NB4 (cell line): ENCODE measurements around the gene EXOC7.

ENCODE experiments used
- DNase-seq: peaks from one replicate; pipeline ENCODE4 v3.0.0; 2010; ENCODE audit warnings: low read depth
- H3K4me3 ChIP-seq: one replicate; pipeline ENCODE4 v1.5.1; 2011; ENCODE audit warnings: mild to moderate bottlenecking, low read depth, low read length, moderate library complexity
- MYC ChIP-seq: IDR thresholded peaks from 2 replicates; pipeline ENCODE4 v1.6.1; 2011; ENCODE audit warnings: low read depth, low read length
- POLR2A ChIP-seq: IDR thresholded peaks from 2 replicates; pipeline ENCODE4 v1.6.1; 2011; ENCODE audit warnings: mild to moderate bottlenecking; ENCODE audit not compliant: insufficient read length; ENCODE audit errors: extremely low read depth
- TF ChIP-seq, protein P1 (sequence below): IDR thresholded peaks from one replicate; pipeline ENCODE4 v1.5.1; 2012; ENCODE audit warnings: low read depth, low read length
- TF ChIP-seq, protein P2 (sequence below): IDR thresholded peaks from 2 replicates; pipeline ENCODE4 v1.6.1; 2011; ENCODE audit warnings: low read depth, low read length

The EXOC7 gene

DNA sequence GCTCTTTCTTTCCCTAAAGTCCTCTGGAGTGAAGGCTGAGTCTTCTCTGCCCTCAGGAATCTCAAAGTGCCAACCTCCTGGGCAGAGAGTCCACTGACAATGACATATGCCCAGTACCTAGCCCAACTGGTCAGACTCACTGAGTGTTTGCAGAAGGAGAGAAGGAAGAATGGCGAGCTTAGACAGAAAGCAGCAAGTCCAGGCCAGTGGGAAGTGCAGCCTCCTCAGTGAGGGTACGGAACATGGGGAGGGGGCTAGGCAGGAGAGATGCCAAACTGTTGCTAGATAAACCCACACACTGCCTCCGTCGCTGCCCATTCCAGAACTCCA, 678 bp downstream of the EXOC7 start:
- DNase-seq: no peak
- TF ChIP-seq, protein P1, sequence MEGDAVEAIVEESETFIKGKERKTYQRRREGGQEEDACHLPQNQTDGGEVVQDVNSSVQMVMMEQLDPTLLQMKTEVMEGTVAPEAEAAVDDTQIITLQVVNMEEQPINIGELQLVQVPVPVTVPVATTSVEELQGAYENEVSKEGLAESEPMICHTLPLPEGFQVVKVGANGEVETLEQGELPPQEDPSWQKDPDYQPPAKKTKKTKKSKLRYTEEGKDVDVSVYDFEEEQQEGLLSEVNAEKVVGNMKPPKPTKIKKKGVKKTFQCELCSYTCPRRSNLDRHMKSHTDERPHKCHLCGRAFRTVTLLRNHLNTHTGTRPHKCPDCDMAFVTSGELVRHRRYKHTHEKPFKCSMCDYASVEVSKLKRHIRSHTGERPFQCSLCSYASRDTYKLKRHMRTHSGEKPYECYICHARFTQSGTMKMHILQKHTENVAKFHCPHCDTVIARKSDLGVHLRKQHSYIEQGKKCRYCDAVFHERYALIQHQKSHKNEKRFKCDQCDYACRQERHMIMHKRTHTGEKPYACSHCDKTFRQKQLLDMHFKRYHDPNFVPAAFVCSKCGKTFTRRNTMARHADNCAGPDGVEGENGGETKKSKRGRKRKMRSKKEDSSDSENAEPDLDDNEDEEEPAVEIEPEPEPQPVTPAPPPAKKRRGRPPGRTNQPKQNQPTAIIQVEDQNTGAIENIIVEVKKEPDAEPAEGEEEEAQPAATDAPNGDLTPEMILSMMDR: no peak
- TF ChIP-seq POLR2A (no peak), MYC (no peak)
- TF ChIP-seq, protein P2, sequence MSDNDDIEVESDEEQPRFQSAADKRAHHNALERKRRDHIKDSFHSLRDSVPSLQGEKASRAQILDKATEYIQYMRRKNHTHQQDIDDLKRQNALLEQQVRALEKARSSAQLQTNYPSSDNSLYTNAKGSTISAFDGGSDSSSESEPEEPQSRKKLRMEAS: no peak
- H3K4me3 ChIP-seq: peak overlapping the region; percentile 86

DNA sequence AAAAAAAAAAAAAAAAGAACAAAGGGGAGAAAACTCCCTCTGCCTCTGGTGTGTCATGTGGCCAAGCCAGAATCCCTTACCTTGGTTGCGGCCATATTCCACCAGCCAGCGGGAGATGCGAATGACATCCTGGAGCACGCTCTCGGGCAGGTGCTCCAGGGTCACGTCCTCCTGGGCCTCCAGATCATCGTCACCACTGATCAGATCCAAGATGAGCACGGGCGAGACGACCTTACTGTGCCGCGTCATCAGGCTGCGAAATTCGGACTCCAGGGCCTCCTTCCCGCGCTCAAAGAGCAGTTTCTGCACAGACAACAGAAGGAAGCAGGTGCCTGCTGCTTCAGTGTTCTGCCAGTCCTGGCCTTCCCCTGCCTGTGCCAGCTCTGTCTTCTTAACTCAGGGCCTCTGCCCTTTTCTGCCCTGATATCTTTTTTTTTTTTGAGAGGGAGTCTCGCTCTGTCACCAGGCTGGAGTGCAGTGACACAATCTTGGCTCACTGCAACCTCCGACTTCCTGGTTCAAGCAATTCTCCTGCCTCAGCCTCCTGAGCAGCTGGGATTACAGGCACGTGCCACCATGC, 5.8 kb downstream of the EXOC7 start:
- TF ChIP-seq POLR2A (no peak), MYC (no peak)
- TF ChIP-seq, protein P1: no peak
- TF ChIP-seq, protein P2: no peak
- no peak for DNase-seq

DNA sequence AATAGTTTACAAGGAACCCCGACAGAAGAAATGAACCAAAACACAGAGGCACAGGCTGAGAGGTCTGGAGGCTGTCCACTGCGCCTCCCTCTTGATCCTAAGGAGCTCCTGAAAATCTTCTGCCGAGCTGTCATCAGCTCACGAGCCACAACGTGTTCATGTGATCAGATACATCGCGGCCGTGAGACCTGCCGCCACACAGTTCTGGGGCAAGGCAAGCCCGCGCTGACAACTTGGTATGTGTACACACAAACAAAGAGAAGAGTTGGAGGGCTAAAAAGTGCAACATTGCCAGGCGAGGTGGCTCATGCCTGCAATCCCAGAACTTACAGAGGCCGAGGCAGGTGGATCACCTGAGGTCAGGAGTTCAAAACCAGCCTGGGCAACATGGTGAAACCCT, 7.6 kb downstream of the EXOC7 start:
- no peak overlapping the region for H3K4me3 ChIP-seq
- TF ChIP-seq POLR2A (no peak), MYC (no peak)
- TF ChIP-seq, protein P1: no peak
- TF ChIP-seq, protein P2: no peak
- no peak for DNase-seq

More for the DNA sequence above, 5.8 kb downstream of the EXOC7 start:
- H3K4me3 ChIP-seq: no peak overlapping the region

DNA sequence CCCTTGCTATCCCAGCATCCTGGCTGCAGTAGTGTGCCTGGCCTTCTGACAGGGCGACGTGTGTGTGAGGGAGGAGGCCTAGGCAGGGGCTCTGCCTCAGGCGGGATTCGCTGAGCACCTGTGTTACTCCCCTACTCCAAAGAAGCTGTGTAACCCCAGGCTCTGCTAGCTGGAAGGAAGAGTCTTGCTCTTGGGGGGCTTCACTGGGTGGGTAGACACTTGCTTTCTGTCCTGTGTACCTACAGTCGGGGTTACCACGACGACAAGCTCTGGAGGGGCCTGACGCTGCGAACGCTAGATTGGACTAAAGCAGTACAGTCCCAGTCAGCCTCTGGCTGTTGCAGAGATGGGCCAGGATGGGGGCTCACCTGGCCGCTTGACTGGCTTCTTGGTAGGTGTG, 9.5 kb downstream of the EXOC7 start:
- no peak for DNase-seq
- TF ChIP-seq MYC (no peak), POLR2A (no peak)
- no peak overlapping the region for H3K4me3 ChIP-seq

DNA sequence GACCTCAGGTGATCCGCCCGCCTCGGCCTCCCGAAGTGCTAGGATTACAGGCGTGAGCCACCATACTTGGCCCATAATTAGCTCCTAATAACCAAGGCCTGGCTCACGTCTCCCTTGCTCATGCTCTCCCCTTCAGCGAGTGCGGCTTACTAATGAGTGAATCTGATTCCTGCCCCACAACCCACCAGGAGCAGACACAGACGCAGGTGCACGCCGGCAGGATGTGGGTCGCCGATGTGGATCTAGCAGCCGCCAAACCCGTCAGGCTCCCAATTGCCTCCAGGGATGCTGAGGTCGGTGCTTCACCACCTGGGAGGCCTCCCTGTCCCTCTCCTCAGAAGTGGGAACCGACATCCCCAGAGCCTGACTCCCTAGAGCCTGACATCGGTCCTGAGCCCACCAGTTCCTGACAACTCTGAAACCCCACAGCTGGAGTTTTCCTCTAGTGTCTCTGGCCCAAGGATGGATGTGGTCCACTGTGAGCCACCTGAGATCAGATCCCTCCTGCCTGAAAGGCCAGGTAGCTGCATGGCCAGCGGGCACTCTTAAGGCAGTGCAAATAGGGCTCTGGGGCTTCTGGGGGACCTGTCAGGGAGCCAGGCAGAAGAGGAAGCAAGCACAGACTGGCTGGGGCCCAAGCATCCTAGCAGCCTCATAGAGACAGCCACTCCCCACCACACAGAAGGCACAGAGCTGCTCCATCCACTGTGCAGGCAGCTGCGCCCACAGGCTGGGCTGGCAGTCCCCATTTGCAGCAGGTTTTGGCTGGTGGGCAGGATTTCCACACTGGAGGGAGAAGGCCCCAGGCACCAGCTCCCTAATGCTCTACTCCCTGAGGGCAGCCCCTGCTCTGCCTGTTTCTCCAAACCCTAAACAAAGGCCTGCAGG, 10.8 kb downstream of the EXOC7 start:
- TF ChIP-seq POLR2A (no peak), MYC (no peak)
- TF ChIP-seq, protein P2: no peak
- TF ChIP-seq, protein P1: no peak
- no peak for DNase-seq
- no peak overlapping the region for H3K4me3 ChIP-seq

DNA sequence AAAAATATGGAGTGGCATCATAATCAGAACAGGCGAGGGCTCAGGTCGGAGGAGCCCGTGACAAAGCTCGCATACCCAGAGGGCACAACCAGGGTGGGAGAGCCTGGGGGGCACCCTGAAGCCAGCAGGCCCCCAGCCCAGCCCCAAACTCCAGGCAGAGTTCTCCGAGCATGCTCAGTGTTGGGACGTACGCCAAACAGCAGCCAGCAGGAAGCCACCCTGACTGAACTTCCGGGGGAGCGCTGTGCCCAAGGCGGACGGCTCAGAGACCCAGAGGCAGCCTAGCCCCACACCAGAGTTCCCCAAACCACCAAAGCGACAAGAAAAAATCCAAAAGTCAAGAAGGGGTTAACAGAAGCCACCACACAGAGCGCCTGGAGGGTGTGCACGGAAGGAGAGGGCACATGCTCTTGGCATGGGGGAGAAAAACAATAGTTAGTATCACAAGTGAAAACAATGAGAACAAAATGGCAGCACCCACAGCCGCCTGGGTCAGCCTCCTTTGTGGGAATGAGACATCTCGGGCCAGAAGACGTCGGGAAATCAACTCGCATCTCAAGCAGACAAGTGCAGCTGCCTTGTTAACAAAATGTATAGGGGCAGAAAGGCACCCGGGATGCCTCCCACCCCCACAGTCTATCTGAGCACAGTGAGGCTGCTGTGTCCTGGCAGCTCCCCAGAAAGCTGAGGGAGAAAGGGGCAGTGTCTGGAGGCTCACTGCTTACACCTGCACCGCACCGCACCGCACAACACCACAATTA, 11.9 kb downstream of the EXOC7 start:
- no peak for DNase-seq
- H3K4me3 ChIP-seq: no peak overlapping the region
- TF ChIP-seq, protein P2: no peak
- no peak for TF ChIP-seq POLR2A
- TF ChIP-seq, protein P1: no peak
